GM18526 (cell line): Measurements from ENCODE around the gene ZDHHC11B.
"Not testable (repeated sequence)": the region's sequence is repeated elsewhere in the genome, so short reads cannot be mapped to it uniquely, and the experiment has no call there.

Source experiments
- POLR2A ChIP-seq: IDR thresholded peaks from 3 replicates; pipeline ENCODE4 v1.6.1; 2011; ENCODE audit not compliant: insufficient read length; ENCODE audit errors: extremely low read depth

Gene ZDHHC11B

GRCh38 chr5:784428-785177 lies at the start of gene ZDHHC11B:
Gene ZDHHC11B (minus strand): TSS chr5:784729. CDS start chr5:766919, 17,810 bp downstream.
- TF ChIP-seq POLR2A: not testable (repeated sequence)

- TF ChIP-seq POLR2A: no peak
Observed at GRCh38 chr5:821504-821903, 37.0 kb upstream of the ZDHHC11B start.

GRCh38 chr5:820245-820644 lies 35.7 kb upstream of the ZDHHC11B start:
- TF ChIP-seq POLR2A: no peak

DNA sequence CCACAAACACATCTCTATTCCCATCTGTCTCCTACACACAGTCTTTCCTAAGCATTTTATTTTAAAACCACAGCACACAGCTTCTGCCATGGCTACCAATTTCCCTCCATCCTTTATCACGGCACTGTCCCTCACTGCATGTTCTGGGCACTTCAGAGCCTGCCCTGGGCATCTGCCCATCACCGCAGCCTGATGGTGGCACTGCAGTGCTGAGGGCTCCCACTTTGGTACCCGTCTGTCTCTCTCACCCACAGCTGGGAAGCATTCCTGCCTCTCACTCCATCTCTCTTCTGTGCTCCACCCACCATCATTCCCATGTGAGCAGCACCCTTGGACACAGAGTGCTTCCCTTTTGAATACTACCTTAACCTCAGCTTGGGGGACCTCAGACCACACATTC lies 34.5 kb upstream of the ZDHHC11B start:
- TF ChIP-seq POLR2A: no peak

DNA sequence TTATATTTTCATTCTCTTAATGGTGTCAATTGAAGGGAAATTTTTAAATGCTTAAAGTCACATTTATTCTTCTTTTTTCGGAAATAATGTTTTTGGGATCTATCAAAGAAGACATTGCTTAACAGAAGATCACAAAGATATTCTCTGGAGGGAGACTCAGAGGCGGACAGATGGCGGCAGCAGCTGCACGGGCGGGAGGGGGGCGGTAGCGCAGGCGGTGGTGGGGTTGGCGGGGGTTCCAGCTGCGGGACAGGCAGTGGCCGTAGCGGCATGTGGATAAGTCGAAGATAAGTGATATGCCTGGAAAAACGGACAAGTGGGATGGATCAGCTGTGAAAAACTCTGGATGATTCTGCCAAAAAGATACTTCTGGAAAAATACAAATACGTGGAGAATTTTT lies 31.6 kb upstream of the ZDHHC11B start:
- TF ChIP-seq POLR2A: no peak

DNA sequence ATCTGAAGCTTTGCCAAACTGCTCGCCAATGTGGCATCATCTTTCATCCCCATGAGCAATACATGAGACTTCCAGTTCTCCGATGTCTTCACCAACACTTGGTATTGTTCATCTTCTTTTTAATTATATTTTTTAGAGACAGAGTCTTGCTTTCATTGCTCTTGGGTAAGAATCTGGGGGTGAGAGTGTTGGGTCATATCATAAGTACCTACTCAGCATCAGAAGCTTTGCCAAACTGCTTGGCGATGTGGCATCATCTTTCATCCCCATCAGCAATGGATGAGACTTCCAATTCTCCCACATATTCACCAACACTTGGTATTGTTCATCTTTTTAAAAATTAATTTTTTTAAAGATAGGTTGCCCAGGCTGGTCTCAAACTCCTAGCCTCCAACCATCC lies 30.9 kb upstream of the ZDHHC11B start:
- no peak for TF ChIP-seq POLR2A

- TF ChIP-seq POLR2A: no peak
Observed at GRCh38 chr5:801472-801871, 16.9 kb upstream of the ZDHHC11B start.

- TF ChIP-seq POLR2A: no peak
Observed at GRCh38 chr5:777756-778161, 6.8 kb downstream of the ZDHHC11B start.

- TF ChIP-seq POLR2A: no peak
Observed at GRCh38 chr5:776862-777711, 7.4 kb downstream of the ZDHHC11B start.

- no peak for TF ChIP-seq POLR2A
Observed at GRCh38 chr5:775961-776861, 8.3 kb downstream of the ZDHHC11B start.

- no peak for TF ChIP-seq POLR2A
Observed at GRCh38 chr5:773517-774264, 10.8 kb downstream of the ZDHHC11B start.

DNA sequence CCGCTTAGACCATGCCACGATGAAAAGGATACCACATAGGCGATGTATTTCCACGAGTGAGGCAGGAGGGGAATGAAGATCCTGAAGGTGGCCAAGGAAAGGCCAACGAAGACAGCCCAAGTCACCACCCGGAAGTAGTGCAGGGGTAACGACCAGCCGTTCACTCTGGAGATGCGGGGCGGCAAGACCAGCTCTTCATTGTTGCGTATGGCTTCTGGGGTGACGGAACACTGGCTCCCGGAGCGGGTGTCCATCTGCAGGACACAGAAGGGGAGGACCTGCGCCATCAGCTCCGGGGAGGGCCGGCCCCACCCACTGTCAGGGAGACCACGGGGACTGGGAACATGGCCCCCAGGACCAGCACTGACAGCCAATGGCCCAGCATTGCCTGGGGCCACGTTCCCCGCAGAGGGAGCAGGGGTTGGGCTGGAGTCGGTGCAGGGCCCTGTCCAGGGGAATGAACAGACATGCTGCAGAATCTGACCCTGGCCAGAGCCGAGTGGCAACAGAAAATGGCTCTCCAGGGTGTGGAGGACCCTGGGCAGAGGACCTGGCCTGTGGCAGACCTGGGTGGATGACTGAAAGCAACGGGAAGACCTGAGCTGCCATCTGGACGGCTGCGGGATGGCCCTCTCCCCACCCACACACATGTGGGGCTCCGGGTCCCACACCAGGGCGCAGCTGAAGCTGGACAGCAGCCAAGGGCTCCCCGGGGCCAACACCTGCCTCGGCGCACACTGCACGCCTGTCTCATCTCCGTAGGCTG lies 17.7 kb downstream of the ZDHHC11B start:
- no peak for TF ChIP-seq POLR2A

DNA sequence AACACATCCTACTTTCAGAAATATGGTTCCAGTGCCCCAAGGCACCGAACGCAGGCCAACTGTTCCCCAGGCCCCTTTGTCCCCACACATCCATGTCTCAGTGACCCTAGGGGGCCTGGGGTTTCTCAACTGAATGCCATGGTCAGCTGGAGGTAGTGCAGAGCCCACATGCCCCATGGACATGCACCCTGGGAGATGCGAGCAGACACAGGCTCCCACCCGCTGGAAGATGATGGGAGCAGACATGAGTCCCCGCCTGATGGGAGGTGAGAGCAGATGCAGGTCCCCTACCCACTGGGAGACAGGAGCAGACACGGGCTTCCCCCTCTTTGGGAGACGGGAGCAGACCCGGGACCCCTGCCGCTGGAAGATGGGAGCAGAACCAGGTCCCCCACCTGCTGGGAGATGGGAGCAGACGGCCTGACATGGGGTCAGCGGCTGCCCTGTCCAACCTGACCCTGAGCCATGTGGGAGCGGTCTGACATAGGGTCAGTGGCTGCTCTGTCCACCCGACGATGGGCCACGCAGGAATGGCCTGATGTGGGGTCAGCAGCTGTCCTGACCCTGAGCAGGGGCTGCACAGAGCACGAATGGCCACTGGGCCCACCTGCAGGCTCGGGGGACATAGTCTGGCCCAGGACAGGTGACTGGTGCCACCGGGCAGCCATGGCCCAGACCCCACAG lies 18.4 kb downstream of the ZDHHC11B start:
- TF ChIP-seq POLR2A: no peak

DNA sequence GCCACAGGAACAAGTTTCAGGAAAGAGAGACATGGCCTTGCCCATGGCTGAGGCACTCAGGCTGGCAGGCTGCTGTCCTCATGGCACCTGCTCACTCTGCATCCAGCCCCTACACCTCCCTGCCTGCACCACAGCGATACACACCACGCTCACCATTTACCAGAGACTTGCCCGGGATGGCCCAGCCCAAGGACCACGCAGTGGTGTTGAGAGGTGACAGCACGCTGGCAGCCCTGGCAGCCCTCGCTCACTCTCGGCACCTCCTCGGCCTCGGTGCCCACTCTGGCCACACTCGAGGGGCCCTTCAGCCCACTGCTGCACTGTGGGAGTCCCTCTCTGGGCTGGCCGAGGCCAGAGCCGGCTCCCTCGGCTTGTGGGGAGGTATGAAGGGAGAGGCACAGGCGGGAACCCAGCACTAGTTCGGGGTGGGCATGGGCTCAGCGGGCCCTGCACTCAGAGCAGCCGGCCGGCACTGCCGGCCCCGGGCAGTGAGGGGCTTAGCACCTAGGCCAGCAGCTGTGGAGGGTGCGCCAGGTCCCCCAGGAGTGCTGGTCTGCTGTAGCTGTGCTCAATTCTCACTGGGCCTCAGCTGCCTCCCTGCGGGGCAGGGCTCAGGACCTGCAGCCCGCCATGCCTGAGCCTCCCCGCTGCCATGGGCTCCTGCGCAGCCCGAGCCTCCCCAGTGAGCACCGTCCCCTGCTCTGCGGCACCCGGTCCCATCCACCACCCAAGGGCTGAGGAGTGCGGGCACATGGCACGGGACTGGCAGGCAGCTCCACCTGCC lies 20.3 kb downstream of the ZDHHC11B start:
- TF ChIP-seq POLR2A: no peak
